ENCODE results near the gene DIO3.

The DIO3 gene

DNA sequence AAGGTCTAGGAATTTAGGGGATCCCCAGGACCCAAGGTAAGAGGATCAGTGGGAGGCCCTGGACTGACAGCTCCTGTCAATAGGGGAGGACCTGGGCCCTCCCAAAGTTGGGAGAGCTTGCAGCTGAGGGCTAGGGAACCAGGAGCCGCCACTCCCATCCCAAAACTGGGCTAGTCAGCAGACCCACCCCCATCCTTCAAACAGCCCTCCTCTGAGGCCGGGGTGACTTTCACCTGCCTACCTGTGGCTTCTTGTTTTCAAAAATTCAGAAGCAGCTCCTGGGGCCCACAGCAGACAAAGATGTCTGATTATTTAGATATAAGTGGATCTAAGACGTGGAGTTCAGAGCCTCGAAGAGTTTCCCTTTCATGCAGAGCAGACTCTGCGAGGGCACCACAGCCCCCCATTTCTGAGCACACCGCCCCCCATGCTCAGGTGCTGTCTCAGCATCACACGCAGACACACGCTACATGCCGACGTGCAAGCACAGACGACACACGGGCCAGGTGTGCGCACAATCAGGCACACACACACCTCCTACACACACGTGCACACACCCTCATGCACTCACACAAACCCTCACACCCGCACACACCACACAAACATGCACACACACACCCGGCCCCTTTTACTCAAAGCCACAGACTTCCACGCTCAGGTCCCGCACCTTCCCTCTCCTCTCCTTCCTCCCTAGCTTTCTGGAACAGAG, 21.9 kb downstream of the DIO3 start:
- DNase-seq (ENCODE audit: low spot score): no peak

DNA sequence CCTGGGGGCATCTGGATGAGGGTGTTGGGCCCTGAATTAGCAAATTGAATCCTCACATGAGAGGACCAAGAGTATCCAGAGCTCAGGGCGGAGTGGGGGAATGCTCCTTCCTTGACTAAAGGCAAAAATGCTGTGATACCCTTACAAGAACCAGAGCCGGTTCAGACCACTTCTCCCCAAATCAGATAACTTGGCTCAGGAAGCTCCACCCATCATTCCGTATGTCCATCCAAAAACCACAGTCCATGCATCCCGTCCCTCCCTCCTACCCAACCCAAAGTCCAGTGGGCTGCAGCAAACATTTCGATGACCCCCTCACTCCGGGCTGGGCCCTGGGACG, 22.4 kb downstream of the DIO3 start:
- DNase-seq (ENCODE audit: low spot score): no peak

DNA sequence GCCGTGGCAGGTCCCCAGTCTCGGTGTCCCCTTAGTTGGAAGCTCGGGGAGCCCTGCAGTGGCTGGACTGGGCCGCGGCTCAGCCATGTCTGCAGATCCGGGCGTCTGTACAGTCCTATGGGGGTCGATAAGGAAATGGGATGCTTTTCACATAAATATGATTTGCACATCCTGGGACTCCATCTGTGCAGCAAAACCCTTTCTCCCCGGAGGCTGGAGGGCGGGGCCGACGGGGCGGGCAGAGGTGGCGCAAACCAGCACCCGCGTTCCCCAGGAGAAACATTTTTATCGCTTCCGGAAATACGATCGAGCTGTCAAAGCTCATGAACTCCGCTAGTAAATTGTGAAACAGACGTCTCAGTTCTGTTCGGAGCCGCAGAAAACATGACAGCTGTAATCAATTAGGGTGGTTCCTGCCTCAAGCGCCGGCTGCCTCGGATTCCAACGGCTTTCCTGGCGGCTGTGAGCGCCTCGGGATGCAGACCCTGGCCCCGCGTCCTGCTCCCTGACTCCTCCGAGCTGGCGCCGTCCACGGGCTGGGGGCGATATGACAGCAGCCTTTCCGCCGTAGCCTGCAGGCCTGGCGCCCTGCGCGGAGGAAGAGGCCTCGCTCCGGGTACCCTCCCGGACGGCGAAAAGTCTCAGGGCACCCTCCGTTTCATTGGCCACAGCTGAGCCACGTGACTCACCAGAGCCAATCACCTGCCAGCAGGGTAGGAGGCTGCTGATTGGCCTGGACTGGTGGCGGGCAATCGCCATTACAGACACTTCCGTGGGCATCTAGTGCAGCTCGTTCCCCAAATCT, 23.0 kb downstream of the DIO3 start:
- DNase-seq (ENCODE audit: low spot score): peak; percentile 42

DNA sequence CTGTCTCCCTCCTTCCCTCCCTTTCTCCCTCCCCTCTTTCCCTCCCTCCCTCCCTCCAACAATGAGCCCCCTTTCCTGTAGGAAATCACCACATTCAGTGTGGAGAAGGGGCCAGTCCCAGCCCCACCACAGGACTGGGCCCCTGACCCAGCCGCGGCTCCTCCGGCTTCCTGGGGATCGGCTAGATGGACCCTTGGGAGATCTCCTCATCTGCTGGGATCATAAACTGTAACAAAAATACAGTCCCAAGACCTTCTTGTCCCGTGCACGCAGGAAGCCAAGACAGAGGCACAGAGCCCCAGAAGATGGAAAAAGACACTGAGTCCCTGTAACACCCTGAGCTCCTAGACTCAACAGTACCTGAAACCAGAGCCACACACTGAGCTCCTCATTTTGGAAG, 23.9 kb downstream of the DIO3 start:
- no peak for DNase-seq (ENCODE audit: low spot score)

DNA sequence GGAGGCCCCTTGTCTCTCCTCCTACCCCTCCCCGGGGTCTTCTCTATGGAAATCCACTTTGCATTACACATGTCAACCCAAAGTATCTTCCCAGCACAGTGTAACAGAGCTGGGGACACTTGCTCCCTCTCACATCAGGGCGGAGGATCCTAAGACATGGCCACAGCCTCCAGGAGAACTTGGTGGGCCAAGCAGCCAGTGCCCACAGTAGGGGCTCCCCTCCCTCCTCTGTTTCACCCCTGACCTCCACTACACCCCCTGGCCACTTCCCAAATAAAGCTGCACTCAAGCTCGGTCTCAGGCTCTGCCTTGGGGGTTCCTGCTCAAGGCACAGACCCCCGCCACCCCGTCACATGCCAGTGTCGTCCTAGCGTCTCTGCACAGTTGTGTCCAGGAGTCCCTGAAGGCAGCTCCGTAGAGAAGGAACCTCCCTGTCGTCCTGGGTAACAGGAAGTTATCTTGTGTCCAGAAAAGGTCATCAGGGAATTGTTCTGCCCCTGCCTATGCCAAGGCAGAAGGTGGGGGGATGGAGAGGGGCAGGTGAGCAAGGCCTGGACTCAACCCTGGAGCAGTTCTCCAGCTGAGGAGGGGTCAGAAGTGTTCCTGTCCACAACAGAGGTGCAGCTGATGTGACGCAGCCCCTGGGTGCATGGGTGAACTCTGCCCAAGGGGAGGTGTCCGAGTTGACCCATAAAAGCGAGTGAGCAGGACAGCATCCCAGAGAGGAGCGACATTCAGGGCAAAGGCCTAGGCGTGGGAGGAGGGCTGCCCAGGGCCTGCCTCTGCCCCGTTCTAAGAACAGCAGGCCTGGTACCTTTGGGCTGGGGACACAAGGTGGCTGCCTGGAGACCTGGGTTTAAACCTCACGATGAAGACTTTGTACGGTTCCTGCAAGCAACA, 25.5 kb downstream of the DIO3 start:
- no peak for DNase-seq (ENCODE audit: low spot score)

DNA sequence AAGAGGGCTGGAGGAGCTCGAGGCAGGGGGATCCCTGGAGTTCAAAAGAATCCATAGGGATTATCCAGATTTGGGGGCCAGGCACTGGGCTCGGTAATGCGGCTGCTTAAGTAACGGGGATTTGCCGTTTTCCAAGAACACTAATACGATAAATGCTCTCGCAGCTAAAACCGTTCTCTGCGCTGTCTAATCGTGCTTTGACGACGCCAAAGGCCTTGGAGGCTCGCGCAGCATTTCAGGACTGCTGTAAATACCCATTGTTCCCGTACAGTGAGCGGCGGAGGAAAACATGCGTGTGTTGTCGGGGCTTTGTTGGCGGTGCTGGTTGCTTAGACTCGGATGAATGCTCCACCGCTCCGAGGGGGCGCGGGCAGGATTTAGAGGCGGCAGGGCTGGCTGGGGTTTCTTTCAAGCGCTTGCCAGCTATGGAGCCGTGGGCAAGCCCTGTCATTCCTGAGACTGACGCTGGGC, 26.2 kb downstream of the DIO3 start:
- no peak for DNase-seq (ENCODE audit: low spot score)

DNA sequence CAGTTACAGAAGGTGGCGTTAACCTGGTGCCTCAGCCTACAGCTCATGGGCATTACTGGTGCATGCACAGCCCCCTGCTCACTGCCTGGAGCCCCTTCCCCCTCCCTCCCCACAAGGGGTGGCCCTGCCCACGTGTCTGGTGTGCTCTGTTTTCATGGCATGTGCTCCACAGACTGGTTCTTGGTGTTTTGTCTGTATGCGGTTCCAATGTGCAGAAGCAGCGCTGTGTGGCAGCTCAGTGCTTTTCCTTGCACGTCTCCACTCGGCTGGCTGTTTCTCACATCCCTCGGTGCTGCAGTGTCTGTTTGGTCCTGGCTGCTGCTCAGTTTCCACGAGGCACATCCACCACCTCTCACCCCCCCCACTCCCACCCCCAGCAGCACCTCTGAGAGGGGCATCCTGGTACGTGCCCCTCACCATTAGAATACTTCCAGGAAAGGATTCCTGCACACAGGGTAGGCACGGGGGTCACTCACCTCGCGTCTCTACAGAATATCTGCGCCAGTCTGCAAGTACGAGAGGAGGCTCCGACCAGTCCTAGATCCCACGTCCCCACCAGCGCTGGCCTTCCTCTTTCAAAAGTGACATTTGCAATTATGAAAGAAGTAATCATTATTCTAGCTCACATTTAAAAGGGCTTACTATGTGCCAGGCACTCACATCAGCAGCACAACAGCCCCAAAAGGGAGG, 27.1 kb downstream of the DIO3 start:
- no peak for DNase-seq (ENCODE audit: low spot score)

DNA sequence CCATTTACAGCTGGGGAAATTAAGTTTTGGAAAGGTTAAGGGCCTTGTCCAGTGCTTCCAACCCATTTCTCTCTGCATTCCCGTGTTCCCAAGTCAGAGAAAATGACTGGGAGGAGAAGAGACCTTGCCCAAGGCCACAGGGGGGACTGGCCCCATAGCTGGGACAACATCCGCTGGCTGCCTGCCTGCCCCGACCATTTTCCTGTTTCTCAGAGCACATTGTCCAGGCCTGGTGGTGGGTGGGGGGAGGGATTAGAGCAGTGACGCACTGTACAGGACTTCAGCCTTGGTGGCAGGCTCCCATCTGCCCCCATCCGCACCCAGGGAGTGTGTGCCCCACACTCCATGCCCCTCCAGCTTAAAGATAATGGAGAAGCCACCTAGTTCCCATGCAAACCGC, 27.7 kb downstream of the DIO3 start:
- no peak for DNase-seq (ENCODE audit: low spot score)

GRCh38 chr14:101589486-101590015, 28.3 kb downstream of the DIO3 start:
- DNase-seq (ENCODE audit: low spot score): no peak

GRCh38 chr14:101590062-101590461, 28.8 kb downstream of the DIO3 start:
- no peak for DNase-seq (ENCODE audit: low spot score)

- DNase-seq (ENCODE audit: low spot score): no peak
Measured at GRCh38 chr14:101590616-101591015, 29.3 kb downstream of the DIO3 start.

DNA sequence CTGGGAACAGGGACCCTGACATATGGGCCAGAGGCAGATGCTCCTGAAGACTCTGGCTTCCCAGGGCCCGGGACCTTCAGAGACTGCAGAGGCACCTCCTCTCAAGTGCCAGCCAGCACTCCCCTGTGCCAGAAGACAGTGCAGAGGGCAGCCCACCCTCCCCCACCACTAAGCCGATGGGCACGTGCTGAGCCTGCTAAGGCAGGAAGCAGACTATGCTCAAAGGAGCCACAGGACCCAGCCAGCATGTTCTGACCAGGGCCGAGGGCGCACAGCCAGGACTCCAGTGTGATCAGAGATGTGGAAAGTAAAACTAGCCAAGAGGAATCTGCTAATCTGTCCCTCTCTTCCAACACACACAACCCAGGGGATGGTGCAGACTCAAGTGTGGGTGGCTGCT, 29.8 kb downstream of the DIO3 start:
- DNase-seq (ENCODE audit: low spot score): no peak

DNA sequence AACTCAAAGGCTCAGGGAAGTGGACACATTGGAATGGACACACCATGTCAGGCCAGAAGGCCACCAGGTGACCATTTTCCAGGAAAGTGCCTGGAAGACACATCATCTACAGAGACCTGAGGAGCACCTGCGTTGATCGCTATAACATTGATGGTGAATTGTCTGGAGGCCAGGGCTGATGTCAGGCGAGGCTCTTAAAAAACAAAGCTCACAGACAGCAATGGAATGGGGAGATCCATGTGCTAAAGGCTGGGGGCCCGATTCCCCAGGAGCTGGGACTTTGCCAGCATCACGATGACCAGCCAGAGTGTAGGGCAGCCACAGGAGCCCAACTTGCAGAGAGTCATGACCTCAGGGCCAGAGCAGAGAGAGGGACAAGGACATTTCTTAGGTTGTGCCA, 30.3 kb downstream of the DIO3 start:
- DNase-seq (ENCODE audit: low spot score): no peak

DNA sequence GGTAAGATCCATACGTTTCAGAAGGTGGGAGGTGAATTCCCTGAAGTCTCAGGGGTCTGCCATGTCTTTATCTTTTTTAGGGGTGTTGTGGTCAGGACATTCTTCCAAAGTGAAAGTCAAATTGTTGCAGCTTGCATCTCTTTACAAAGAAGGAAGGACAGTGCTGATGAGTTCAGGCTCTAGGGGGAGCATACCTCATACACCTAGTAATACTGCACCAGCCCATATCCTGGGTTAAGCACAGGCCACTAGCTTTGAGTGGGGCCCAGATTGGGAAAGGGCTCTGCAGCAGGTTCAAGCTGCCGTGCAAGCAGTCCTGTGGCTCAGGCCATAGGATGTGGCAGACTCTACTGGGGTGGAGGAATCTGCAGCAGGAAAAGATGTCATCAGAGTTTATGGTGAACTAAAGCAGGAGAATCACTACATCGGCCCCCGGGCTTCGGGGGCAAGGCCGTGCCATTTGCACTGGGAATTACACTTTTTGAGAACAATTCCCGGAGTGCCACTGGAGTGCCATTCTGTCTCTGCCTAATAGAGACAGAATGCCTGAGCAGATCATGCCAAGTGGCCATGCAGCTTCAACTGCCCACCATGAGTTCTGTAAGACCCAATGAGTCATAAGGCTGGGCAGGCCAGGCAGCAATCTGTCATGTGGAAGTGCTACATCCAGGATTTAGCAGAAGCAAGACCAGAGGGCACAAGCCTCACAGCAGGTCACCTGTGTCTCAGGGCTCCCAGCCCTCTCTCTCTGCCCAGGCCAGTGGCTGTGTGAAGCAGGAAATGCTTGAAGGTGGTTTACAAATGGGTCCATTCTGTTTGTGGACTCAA, 32.3 kb downstream of the DIO3 start:
- DNase-seq (ENCODE audit: low spot score): peak; percentile 7

DNA sequence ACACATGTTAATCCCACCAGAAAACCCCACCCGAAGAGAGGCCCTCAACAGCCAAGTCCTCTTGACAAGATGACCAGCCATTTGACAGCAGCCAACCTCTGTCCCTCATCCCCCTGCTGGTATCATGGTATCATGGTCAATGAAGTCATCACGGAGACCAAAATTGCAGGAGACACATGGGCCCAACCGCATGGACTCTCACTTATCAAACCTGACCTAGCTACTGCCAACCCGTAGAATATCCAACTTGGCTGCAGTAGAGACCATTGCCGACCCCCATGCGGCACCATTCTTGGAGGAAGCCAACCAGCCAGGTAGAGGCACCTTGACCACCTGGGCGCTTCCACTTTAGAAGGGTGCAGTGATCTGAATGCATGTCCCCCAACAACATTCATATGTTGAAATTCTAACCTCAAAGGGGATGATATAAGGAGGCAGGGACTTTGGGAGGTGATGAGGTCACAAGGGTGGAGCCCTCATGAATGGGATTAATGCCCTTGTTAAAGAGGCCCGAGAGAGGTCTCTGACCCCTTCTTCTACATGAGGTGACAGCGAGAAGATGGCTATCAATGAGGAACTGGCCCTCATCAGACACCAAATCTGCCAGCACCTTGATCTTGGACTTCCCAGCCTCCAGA, 33.3 kb downstream of the DIO3 start:
- no peak for DNase-seq (ENCODE audit: low spot score)

GRCh38 chr14:101595349-101595748, 34.1 kb downstream of the DIO3 start:
- no peak for DNase-seq (ENCODE audit: low spot score)

- no peak for DNase-seq (ENCODE audit: low spot score)
Measured at GRCh38 chr14:101595887-101596721, 34.8 kb downstream of the DIO3 start.

- no peak for DNase-seq (ENCODE audit: low spot score)
Measured at GRCh38 chr14:101596742-101597141, 35.4 kb downstream of the DIO3 start.

GRCh38 chr14:101598159-101598558, 36.9 kb downstream of the DIO3 start:
- no peak for DNase-seq (ENCODE audit: low spot score)

Measured in hepatic stellate cell (primary cell).